Uterus (tissue), 4 donors: ENCODE data around the gene VMP1. TPM values are rescaled to one million over a fixed set of nuclear protein-coding genes. Genes with fewer than 3 reads are reported as not detected.

Source experiments
- DNase-seq, 2 donors: peaks; one replicate each; pipeline ENCODE4 v3.0.0-alpha.2; 2019 to 2020
- H3K27ac ChIP-seq, 2 donors: fragments of 200-600 bp; sonication (generic); 1 replicate in 1 of 2; 2 replicates in 1 of 2; pipeline ENCODE4 v1.5.1; 2016 to 2018
- H3K27me3 ChIP-seq, 2 donors: fragments of 200-600 bp; sonication (generic); one replicate each; pipeline ENCODE4 v1.5.1; 2018 to 2019; ENCODE audit warnings: control low read depth in 1 of 2
- H3K36me3 ChIP-seq, 2 donors: fragments of 200-600 bp; sonication (generic); one replicate each; pipeline ENCODE4 v1.5.1; 2019; ENCODE audit warnings: control low read depth in 1 of 2
- H3K4me1 ChIP-seq, 2 donors: fragments of 200-600 bp; sonication (generic); one replicate each; pipeline ENCODE4 v1.5.1; 2018 to 2019; ENCODE audit warnings: control low read depth in 1 of 2
- H3K4me3 ChIP-seq, 2 donors: fragments of 200-600 bp; sonication (generic); 1 replicate in 1 of 2; 2 replicates in 1 of 2; pipeline ENCODE4 v1.5.1; 2018 to 2019; ENCODE audit warnings: mild to moderate bottlenecking in 1 of 2
- H3K9me3 ChIP-seq, 2 donors: fragments of 200-600 bp; sonication (generic); one replicate each; pipeline ENCODE4 v1.5.1; 2019; ENCODE audit warnings: control low read depth in 1 of 2
- POLR2A ChIP-seq, 2 donors: fragments of 450-650 bp; IDR thresholded peaks; one replicate each; pipeline ENCODE4 v1.6.1; 2016; ENCODE audit warnings: antibody characterized with exemption in 2 of 2, mild to moderate bottlenecking in 1 of 2, moderate library complexity in 1 of 2
- intact Hi-C: fragments of 100-400 bp; cut with DNase I; formaldehyde crosslinking; loops from one replicate; pipeline ENCODE4 v1.15.1; 2023; ENCODE audit warnings: low total_unique reads
- total RNA-seq, 4 donors: library from RNA; depleted of rRNA in 3 of 4; stranded (reverse); fragments of >200 nt in 3 of 4; gene quantifications; one replicate each; pipeline versions ENCODE4 v1.1.0 to v1.2.4, GENCODE V29; 2014 to 2023
- TF ChIP-seq, protein P1 (sequence below), 4 experiments: fragments of 200-600 bp in 2 of 4; fragments of 450-650 bp in 2 of 4; sonication (generic) in 2 of 4; IDR thresholded peaks; one replicate each; pipeline ENCODE4 v1.5.1; 2016 to 2019; ENCODE audit warnings: antibody characterized with exemption in 4 of 4, mild to moderate bottlenecking in 2 of 4, moderate library complexity in 1 of 4
- donor health status: DM: yes; HTN: yes; CAD: no.

Gene VMP1
- total RNA-seq, 4 donors from 2014 or later = 92.7 to 251 (median 150) TPM

DNA sequence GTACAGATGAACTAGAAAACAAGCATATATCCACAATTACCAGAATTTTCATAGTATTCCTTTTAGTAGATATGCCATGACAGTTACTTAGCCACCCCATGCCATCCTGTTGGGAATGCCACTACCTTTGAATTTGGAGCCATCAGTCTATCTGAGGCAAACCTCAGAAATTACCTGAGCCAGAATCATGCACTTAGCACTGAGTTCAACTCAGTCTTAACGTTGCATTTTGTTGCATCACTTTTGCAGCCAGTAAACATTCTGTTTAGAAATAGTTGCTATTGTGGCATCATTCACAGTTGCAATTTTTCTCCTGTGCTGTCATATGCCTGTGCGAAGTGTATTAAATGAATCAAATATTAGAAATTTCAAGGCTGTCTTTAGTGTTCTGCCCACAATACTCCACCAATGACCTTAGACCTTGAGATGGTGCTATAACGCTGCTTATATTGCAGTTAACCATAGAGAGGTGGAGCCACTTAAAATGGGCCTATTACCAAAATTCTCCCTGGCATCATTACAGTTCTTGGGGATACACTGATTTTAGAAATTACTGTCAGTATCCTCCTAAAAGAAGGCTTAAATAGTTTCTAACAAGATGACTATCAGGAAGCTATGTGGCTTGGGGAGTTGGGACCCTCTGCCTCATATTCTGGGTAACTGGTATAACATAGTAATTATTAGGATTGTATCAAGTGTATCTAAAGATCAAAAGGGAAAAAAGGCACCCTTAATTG lies 11.3 kb upstream of the VMP1 start:
- H3K4me3 ChIP-seq = no peak overlapping the region
- no peaks in the 10 kb centered on the region for H3K36me3 ChIP-seq
- H3K27me3 ChIP-seq = no peaks in the 10 kb centered on the region
- no peak for TF ChIP-seq POLR2A (IDR thresholded peaks at IDR 0.05)
- TF ChIP-seq, protein P1, sequence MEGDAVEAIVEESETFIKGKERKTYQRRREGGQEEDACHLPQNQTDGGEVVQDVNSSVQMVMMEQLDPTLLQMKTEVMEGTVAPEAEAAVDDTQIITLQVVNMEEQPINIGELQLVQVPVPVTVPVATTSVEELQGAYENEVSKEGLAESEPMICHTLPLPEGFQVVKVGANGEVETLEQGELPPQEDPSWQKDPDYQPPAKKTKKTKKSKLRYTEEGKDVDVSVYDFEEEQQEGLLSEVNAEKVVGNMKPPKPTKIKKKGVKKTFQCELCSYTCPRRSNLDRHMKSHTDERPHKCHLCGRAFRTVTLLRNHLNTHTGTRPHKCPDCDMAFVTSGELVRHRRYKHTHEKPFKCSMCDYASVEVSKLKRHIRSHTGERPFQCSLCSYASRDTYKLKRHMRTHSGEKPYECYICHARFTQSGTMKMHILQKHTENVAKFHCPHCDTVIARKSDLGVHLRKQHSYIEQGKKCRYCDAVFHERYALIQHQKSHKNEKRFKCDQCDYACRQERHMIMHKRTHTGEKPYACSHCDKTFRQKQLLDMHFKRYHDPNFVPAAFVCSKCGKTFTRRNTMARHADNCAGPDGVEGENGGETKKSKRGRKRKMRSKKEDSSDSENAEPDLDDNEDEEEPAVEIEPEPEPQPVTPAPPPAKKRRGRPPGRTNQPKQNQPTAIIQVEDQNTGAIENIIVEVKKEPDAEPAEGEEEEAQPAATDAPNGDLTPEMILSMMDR (IDR thresholded peaks at IDR 0.05) = no peak
- H3K27ac ChIP-seq = no peak overlapping the region
- DNase-seq = no peak
- no peaks in the 10 kb centered on the region for H3K4me1 ChIP-seq
- no peaks in the 10 kb centered on the region for H3K9me3 ChIP-seq
- intact Hi-C loops = no loop called here

DNA sequence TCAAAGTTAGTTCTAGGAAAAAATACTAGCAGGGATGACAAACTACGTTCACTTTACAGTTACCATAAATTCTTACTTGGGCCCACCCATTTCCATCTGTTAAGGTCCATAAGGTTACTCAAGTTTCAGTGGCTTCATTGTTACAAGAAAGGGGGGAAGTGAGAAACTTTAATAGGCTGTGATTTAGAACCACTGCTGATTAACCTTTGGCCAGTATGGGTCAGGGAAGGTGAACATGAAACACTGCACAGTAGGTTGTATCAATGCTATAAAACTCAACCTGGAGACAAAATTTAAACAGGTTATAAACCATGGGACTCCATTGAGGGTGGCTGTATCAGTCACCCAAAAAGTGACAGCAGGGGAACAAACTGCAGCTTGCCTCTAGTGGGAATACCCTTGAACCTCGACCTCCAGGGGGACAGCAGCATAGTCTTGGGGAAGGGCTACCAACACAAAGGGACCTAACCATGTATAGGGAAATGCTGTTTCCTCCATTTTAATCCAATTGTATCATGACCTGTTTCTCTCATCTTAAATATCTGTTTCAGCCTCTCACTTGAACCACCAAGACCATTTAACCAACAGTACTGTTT lies 10.7 kb upstream of the VMP1 start:
- no peaks in the 10 kb centered on the region for H3K27me3 ChIP-seq
- no peaks in the 10 kb centered on the region for H3K4me1 ChIP-seq
- no peak for TF ChIP-seq POLR2A (IDR thresholded peaks at IDR 0.05)
- TF ChIP-seq, protein P1 (IDR thresholded peaks at IDR 0.05) = no peak
- no peak overlapping the region for H3K4me3 ChIP-seq
- H3K36me3 ChIP-seq = no peaks in the 10 kb centered on the region
- H3K9me3 ChIP-seq = no peaks in the 10 kb centered on the region
- DNase-seq = no peak
- no peak overlapping the region for H3K27ac ChIP-seq
- intact Hi-C loops = no loop called here

DNA sequence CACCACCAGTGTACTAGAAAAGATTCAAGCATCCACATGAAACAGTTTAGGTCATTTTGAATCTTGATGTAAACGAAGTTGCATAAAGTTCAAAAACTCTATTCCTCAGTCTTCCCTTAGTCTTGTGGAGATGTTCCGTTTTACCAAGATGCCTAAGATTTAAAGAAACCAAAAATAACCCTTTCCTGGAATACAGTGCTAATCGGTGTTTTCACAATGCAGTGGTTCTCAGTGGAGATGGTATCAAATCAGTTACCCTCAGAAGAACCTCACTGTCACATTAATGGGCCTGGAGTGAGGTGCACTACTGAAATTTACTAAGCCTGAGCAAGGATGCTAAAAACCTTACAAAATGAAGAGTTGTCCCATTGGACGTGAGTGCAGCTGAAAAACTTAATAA lies 9.3 kb upstream of the VMP1 start:
- H3K27ac ChIP-seq = no peak overlapping the region
- TF ChIP-seq POLR2A (IDR thresholded peaks at IDR 0.05) = no peak
- TF ChIP-seq, protein P1 (IDR thresholded peaks at IDR 0.05) = no peak

DNA sequence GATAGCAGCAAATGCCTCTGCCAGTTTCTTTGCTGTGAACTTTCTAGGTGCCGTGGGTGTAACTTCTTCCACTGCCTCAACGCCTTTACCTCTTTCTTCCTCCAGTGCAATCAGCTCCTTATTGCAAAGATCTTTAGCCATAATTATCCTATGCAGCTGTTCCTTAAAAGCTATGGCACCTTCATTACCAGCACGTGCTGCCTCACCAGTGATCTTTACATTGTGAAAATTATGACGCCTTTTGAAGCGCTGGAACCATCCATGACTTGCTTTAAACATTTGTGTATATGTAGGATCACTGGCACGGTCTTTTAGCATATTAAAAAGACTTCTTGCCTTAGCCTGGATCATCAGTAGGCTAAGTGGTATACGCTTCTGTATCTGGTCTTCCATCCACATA lies 8.2 kb upstream of the VMP1 start:
- H3K9me3 ChIP-seq = no peaks in the 10 kb centered on the region
- H3K27me3 ChIP-seq = no peaks in the 10 kb centered on the region
- no peaks in the 10 kb centered on the region for H3K4me1 ChIP-seq
- H3K27ac ChIP-seq = no peak overlapping the region
- TF ChIP-seq POLR2A (IDR thresholded peaks at IDR 0.05) = no peak
- TF ChIP-seq, protein P1 (IDR thresholded peaks at IDR 0.05) = no peak
- H3K36me3 ChIP-seq = no peaks in the 10 kb centered on the region
- intact Hi-C loops = no loop called here
- no peak for DNase-seq
- no peak overlapping the region for H3K4me3 ChIP-seq

More for the DNA sequence above, 9.3 kb upstream of the VMP1 start:
- Histone ChIP-seq H3K4me1 (no peaks in the 10 kb centered on the region), H3K9me3 (no peaks in the 10 kb centered on the region), H3K4me3 (no peak overlapping the region), H3K27me3 (no peaks in the 10 kb centered on the region), H3K36me3 (no peaks in the 10 kb centered on the region)
- no peak for DNase-seq
- intact Hi-C loops = no loop called here

DNA sequence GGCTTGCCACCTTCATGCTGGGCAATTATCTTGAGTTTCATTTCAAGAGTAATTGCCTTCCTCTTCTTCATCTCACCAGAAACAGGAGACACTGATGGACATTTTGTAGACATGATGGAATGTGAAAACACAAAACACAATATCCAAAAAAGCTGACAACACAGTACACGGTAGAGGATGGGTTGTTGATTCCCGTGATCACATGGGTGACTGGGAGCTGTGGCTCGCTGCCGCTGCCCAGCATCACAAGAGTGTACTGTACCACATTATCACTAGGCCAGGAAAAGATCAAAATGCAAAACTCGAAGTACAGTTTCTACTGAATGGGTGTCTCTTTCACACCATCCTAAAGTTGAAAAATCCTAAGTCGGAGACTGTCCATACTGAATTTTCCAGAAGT lies 7.7 kb upstream of the VMP1 start:
- Histone ChIP-seq H3K27me3 (no peaks in the 10 kb centered on the region), H3K9me3 (no peaks in the 10 kb centered on the region), H3K36me3 (no peaks in the 10 kb centered on the region), H3K27ac (no peak overlapping the region), H3K4me3 (no peak overlapping the region), H3K4me1 (no peaks in the 10 kb centered on the region)
- no peak for DNase-seq
- TF ChIP-seq, protein P1 (IDR thresholded peaks at IDR 0.05) = no peak
- TF ChIP-seq POLR2A (IDR thresholded peaks at IDR 0.05) = no peak
- intact Hi-C loops = no loop called here
